ENCODE data around the gene PDGFD. TPM values are rescaled to one million over a fixed set of nuclear protein-coding genes. Genes with fewer than 3 reads are reported as not detected.

Gene PDGFD
- total RNA-seq, 1 donor: 32.4 TPM

GRCh38 chr11:103895106-103895505 is 268.8 kb downstream of the PDGFD start:
- TF ChIP-seq CTCF (IDR thresholded peaks at IDR 0.05; ENCODE audit: insufficient read depth, low read length): no peak
- DNase-seq (ENCODE audit: low read depth): no peak
- no peak overlapping the region for H3K4me3 ChIP-seq (ENCODE audit: low read depth, low read length)

- no peak overlapping the region for H3K4me3 ChIP-seq (ENCODE audit: low read depth, low read length)
- TF ChIP-seq CTCF (IDR thresholded peaks at IDR 0.05; ENCODE audit: insufficient read depth, low read length): no peak
- no peak for DNase-seq (ENCODE audit: low read depth)
Measured at GRCh38 chr11:103894673-103895072, 269.3 kb downstream of the PDGFD start.

- H3K4me3 ChIP-seq (ENCODE audit: low read depth, low read length): no peak overlapping the region
- no peak for TF ChIP-seq CTCF (IDR thresholded peaks at IDR 0.05; ENCODE audit: insufficient read depth, low read length)
- no peak for DNase-seq (ENCODE audit: low read depth)
Measured at GRCh38 chr11:103894034-103894433, 269.9 kb downstream of the PDGFD start.

GRCh38 chr11:103893371-103893770 is 270.6 kb downstream of the PDGFD start:
- TF ChIP-seq CTCF (IDR thresholded peaks at IDR 0.05; ENCODE audit: insufficient read depth, low read length): no peak
- DNase-seq (ENCODE audit: low read depth): no peak
- H3K4me3 ChIP-seq (ENCODE audit: low read depth, low read length): no peak overlapping the region

- DNase-seq (ENCODE audit: low read depth): peak; percentile 42
- H3K4me3 ChIP-seq (ENCODE audit: low read depth, low read length): no peak overlapping the region
- TF ChIP-seq CTCF (IDR thresholded peaks at IDR 0.05; ENCODE audit: insufficient read depth, low read length): no peak
Measured at GRCh38 chr11:103892603-103893002, 271.3 kb downstream of the PDGFD start.

GRCh38 chr11:103890654-103891053 is 273.3 kb downstream of the PDGFD start:
- no peak for DNase-seq (ENCODE audit: low read depth)
- no peak for TF ChIP-seq CTCF (IDR thresholded peaks at IDR 0.05; ENCODE audit: insufficient read depth, low read length)
- H3K4me3 ChIP-seq (ENCODE audit: low read depth, low read length): no peak overlapping the region

- peak; percentile 14 for DNase-seq (ENCODE audit: low read depth)
- H3K4me3 ChIP-seq (ENCODE audit: low read depth, low read length): no peak overlapping the region
- TF ChIP-seq CTCF (IDR thresholded peaks at IDR 0.05; ENCODE audit: insufficient read depth, low read length): no peak
Measured at GRCh38 chr11:103889679-103890078, 274.3 kb downstream of the PDGFD start.
